Astrocyte of the spinal cord (primary cell): ENCODE results near the gene HTR3A.

Experiments
- DNase-seq: peaks from one replicate; pipeline ENCODE4 v3.0.0; 2011; ENCODE audit warnings: low read depth, low spot score
- H3K4me3 ChIP-seq: 2 replicates; pipeline ENCODE4 v1.5.1; 2011; ENCODE audit warnings: low read depth, mild to moderate bottlenecking, low read length, moderate library complexity
- CTCF ChIP-seq: IDR thresholded peaks from 2 replicates; pipeline ENCODE4 v1.5.1; 2012; ENCODE audit warnings: low read depth, mild to moderate bottlenecking, low read length, inconsistent platforms
- in situ Hi-C: cut with HindIII; loops from 2 replicates; pipeline ENCODE4 v1.10.0; 2017; ENCODE audit warnings: low sequenced_read_pairs

The HTR3A gene

DNA sequence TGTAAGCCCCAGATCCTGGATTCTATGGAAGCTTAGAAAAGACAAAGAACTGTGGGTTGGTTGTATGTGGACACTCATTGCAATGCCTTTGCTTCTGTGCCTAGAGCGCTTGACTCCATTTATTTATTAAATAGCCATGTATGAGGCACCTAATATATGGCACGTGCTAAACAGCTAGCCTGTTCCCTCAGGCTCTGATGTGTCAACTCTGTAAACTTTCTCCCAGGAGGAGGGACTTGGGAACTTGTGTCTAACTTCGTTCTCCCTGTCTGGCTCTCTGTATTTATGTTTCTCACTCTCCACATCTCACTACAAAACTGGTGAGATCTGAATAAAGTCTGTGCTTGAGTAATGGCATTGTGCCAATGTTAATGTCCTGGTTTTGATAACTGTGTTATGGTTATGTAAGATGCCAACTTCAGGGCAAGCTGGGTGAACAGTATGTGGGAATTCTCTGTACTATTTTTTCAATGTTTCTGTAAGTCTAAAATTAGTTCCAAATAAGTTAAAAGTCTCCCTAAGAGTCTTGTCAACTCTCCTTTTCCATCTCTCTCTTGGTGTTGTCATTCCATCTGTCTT is 50.5 kb downstream of the HTR3A start:
- no peak overlapping the region for H3K4me3 ChIP-seq
- no peak for TF ChIP-seq CTCF
- in situ Hi-C loops = no loop called here
- no peak for DNase-seq

- in situ Hi-C loops = no loop called here
- no peak overlapping the region for H3K4me3 ChIP-seq
- TF ChIP-seq CTCF = peak; percentile 27
- DNase-seq = peak; percentile 37
Measured at GRCh38 chr11:114026355-114026754, 51.4 kb downstream of the HTR3A start.

DNA sequence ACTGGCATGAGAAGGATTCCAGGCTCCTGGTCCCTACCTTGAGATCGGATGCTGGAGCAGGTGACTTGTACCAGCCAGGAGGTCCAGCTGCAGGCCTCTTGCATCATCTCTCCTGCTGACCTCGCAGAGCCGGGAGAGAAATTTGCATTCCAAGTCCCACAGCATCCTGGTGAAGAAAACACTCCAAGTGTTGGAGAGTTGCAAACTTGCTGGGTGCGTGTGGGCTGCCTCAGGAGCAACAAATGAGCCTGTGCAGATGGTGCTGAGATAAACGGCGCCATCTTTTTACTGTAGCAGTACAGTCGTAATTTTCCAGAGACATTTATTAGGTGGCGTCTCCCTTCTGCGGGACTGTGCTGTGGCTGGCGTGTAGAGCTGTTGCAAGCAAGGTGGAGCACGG is 52.5 kb downstream of the HTR3A start:
- no peak for DNase-seq
- H3K4me3 ChIP-seq = no peak overlapping the region
- in situ Hi-C loops = no loop called here
- no peak for TF ChIP-seq CTCF

GRCh38 chr11:114027926-114028325 is 53.0 kb downstream of the HTR3A start:
- no peak overlapping the region for H3K4me3 ChIP-seq
- in situ Hi-C loops = no loop called here
- DNase-seq = no peak
- no peak for TF ChIP-seq CTCF

GRCh38 chr11:114031246-114031966 is 56.5 kb downstream of the HTR3A start:
- in situ Hi-C loops = no loop called here
- H3K4me3 ChIP-seq = no peak overlapping the region
- no peak for TF ChIP-seq CTCF
- DNase-seq = no peak

GRCh38 chr11:114031967-114032320 is 57.0 kb downstream of the HTR3A start:
- TF ChIP-seq CTCF = no peak

More at GRCh38 chr11:114031967-114032320, 57.0 kb downstream of the HTR3A start:
- H3K4me3 ChIP-seq = no peak overlapping the region
- DNase-seq = no peak
- in situ Hi-C loops = no loop called here
